AG04450 (cell line): ENCODE measurements around the gene PTX3. TPM values are rescaled to one million over a fixed set of nuclear protein-coding genes. Genes with fewer than 3 reads are reported as not detected.

Experiments used
- CTCF ChIA-PET: fragments of 300-600, 350-600 bp; formaldehyde crosslinking; extraction: SDS; loops from one replicate; lab custom pipeline; 2022; ENCODE audit warnings: antibody characterized with exemption, inconsistent platforms; lab: Charles Lee
- POLR2A ChIA-PET: fragments of 350-600 bp; formaldehyde crosslinking; extraction: SDS; loops from one replicate; lab custom pipeline; 2021; ENCODE audit warnings: antibody characterized with exemption, inconsistent platforms; lab: Yijun Ruan, JAX
- DNase-seq: peaks from one replicate; pipeline ENCODE4 v3.0.0-alpha.2; 2011; ENCODE audit warnings: low read depth, low spot score
- H3K27ac ChIP-seq: one replicate; pipeline ENCODE4 v1.5.1; 2012; ENCODE audit warnings: low read depth, low read length, control low read depth
- H3K27me3 ChIP-seq: one replicate; pipeline ENCODE4 v1.6.0; 2012; ENCODE audit warnings: low read length; ENCODE audit not compliant: control insufficient read depth, insufficient read depth
- H3K4me3 ChIP-seq: 2 replicates; pipeline ENCODE4 v1.5.1; 2011; ENCODE audit warnings: mild to moderate bottlenecking, low read depth, low read length, control low read depth
- H3K9me3 ChIP-seq: 2 replicates; pipeline ENCODE4 v1.5.1; 2012; ENCODE audit warnings: low read length; ENCODE audit not compliant: control insufficient read depth, insufficient read depth
- polyA plus RNA-seq: library from polyadenylated mRNA; depleted of rRNA; stranded (reverse); fragments of >200 nt; gene quantifications from 2 replicates; pipeline ENCODE4 v1.2.3, GENCODE V29; 2011; rRNA removed
- TF ChIP-seq, protein P1 (sequence below): IDR thresholded peaks from 2 replicates; pipeline ENCODE4 v1.5.1; 2011; ENCODE audit warnings: low read depth, low read length, control low read depth, inconsistent platforms

The PTX3 gene
- polyA plus RNA-seq, 1 experiment, result 235 TPM

DNA sequence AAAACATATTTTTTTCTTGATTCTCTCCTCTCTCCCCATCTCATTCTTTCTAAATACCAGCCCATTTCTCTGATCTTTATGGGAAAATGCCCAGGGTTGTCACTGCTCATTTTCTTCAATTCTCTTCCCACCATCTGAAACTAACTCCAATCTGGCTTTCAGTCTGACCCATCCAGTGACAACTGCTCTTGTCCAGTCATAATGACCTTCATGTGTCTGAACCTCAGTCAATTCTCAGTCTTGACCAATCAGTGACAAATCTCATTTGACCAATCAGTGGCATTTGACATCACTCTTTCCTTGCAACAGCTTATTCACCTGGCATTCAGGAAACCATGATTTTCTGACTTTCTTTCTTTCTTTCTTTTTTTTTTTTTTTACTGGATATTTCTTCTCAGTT lies 51.5 kb downstream of the PTX3 start:
- CTCF ChIA-PET, result interaction anchor here (0.6 to 1.3 kb wide), 2 partner anchors 42 to 284 kb away, joined by 3 read pairs; no protein-coding TSS in a partner anchor
- DNase-seq, result no peak
- Histone ChIP-seq H3K27me3 (no peaks in the 10 kb centered on the region), H3K4me3 (no peak overlapping the region), H3K27ac (no peak overlapping the region), H3K9me3 (no peaks in the 10 kb centered on the region)
- TF ChIP-seq, protein P1, sequence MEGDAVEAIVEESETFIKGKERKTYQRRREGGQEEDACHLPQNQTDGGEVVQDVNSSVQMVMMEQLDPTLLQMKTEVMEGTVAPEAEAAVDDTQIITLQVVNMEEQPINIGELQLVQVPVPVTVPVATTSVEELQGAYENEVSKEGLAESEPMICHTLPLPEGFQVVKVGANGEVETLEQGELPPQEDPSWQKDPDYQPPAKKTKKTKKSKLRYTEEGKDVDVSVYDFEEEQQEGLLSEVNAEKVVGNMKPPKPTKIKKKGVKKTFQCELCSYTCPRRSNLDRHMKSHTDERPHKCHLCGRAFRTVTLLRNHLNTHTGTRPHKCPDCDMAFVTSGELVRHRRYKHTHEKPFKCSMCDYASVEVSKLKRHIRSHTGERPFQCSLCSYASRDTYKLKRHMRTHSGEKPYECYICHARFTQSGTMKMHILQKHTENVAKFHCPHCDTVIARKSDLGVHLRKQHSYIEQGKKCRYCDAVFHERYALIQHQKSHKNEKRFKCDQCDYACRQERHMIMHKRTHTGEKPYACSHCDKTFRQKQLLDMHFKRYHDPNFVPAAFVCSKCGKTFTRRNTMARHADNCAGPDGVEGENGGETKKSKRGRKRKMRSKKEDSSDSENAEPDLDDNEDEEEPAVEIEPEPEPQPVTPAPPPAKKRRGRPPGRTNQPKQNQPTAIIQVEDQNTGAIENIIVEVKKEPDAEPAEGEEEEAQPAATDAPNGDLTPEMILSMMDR, result no peak
- POLR2A ChIA-PET, result no interaction called here

DNA sequence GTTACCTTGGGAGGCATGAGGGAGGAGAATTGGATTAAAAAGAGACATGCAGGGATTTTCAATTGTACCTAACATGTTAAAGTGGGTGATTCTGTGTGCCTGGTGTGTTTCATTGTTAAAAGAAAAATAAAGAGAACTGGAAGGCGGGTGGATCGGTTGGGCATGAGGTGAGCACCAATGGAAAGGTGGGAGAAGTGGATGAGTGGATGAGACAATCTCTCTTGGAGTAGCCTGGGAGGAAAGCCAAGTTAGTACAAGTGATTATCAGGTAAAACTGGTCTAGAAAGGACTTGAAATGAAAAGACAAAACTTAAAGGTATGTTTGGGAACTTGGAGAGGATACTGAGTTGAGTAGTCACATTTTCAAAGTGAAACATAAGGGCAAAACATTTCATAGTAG lies 54.5 kb downstream of the PTX3 start:
- no peak for DNase-seq
- Histone ChIP-seq H3K9me3 (no peaks in the 10 kb centered on the region), H3K27ac (no peak overlapping the region), H3K27me3 (no peaks in the 10 kb centered on the region), H3K4me3 (no peak overlapping the region)
- CTCF ChIA-PET, result interaction anchor here (4.6 to 4.9 kb wide), 2 partner anchors 285 to 290 kb away, joined by 58 to 79 read pairs; no protein-coding TSS in a partner anchor
- POLR2A ChIA-PET, result no interaction called here
- TF ChIP-seq, protein P1, result no peak

Other genes starting within 250 kb of the PTX3 start
- 27.3 and 36.4 TPM in 2 replicates for gene VEPH1, start 66.6 kb downstream of the PTX3 start, polyA plus RNA-seq